K562 (cell line): ENCODE results near the gene ZNF284. TPM values are rescaled to one million over a fixed set of nuclear protein-coding genes. Genes with fewer than 3 reads are reported as not detected.
A peak's percentile ranks its signal among the peaks of the same experiment; 100 is the strongest.

Experiments
- EHMT2 ChIP-seq: fragments of 450-650 bp; IDR thresholded peaks from 2 replicates; pipeline ENCODE4 v1.6.1; 2018; ENCODE audit warnings: antibody characterized with exemption
- EWSR1 ChIP-seq: fragments of 450-650 bp; IDR thresholded peaks from 2 replicates; pipeline ENCODE4 v1.6.1; 2018; ENCODE audit warnings: borderline replicate concordance, mild to moderate bottlenecking, low read depth, moderate library complexity; ENCODE audit not compliant: partially characterized antibody
- HNRNPH1 ChIP-seq: fragments of 200-400 bp; formaldehyde crosslinking; optimal IDR thresholded peaks from 2 replicates; pipeline ENCODE3; 2017; ENCODE audit warnings: low read depth, mild to moderate bottlenecking, low read length, moderate library complexity
- HOXB6 ChIP-seq: fragments of 250-450 bp; sonication (Bioruptor Pico); IDR thresholded peaks from 2 replicates; pipeline ENCODE4 v1.5.1; 2022; ENCODE audit warnings: mild to moderate bottlenecking, borderline replicate concordance
- NRF1 ChIP-seq, 2 experiments: fragments of 450-650 bp; IDR thresholded peaks in 1 of 2; conservative IDR thresholded peaks in 1 of 2; 2 replicates each; pipeline ENCODE4 v1.6.1; 2014; ENCODE audit warnings: mild to moderate bottlenecking in 2 of 2
- PHF20 ChIP-seq: fragments of 450-650 bp; IDR thresholded peaks from 2 replicates; pipeline ENCODE4 v1.6.1; 2018; ENCODE audit not compliant: partially characterized antibody
- POLR2B ChIP-seq: fragments of 450-650 bp; IDR thresholded peaks from 2 replicates; pipeline ENCODE4 v1.6.1; 2018; ENCODE audit warnings: low read depth; ENCODE audit not compliant: partially characterized antibody
- POU5F1 ChIP-seq: fragments of 150-350 bp; IDR thresholded peaks from 2 replicates; pipeline ENCODE4 v1.6.1; 2014; ENCODE audit warnings: borderline replicate concordance, low read length, low read depth, mild to moderate bottlenecking; ENCODE audit not compliant: partially characterized antibody
- PRMT5 ChIP-seq: sonication (generic); formaldehyde crosslinking; IDR thresholded peaks from 2 replicates; pipeline ENCODE4 v1.5.0; 2020; ENCODE audit warnings: missing genetic modification reagents
- STAT5B ChIP-seq: fragments of 250-450 bp; sonication (Bioruptor Pico); IDR thresholded peaks from 2 replicates; pipeline ENCODE4 v1.8.0; 2021; ENCODE audit warnings: mild to moderate bottlenecking, inconsistent platforms
- TARDBP ChIP-seq: fragments of 450-650 bp; IDR thresholded peaks from 2 replicates; pipeline ENCODE4 v1.6.1; 2016
- TBP ChIP-seq: optimal IDR thresholded peaks from 2 replicates; pipeline ENCODE3; 2011; ENCODE audit warnings: low read depth, low read length, improper control_type of control experiment
- polyA plus RNA-seq, 8 experiments: library from polyadenylated mRNA; depleted of rRNA in 4 of 8; stranded (reverse) in 5 of 8; unstranded in 3 of 8; fragments of >200 nt; fragmentation: Nextera tagmentation in 2 of 8; fragmentation: Illumina TruSeq in 1 of 8; extraction: Ambion mirVana in 2 of 8; extraction: Trizol in 1 of 8; gene quantifications; 2 replicates each; pipeline versions ENCODE4 v1.2.1 to v1.2.3, GENCODE V29; 2011 to 2014; ENCODE audit warnings: inconsistent platforms in 1 of 8, missing spikeins in 1 of 8
- total RNA-seq, 7 experiments: library from RNA; depleted of rRNA in 6 of 7; stranded (reverse); fragments of >200 nt in 6 of 7; fragmentation: Illumina TruSeq in 2 of 7; extraction: Trizol in 2 of 7; gene quantifications; 2 replicates each; pipeline versions ENCODE4 v1.2.1 to v1.2.3, GENCODE V29; 2011 to 2021; ENCODE audit warnings: low replicate concordance in 1 of 7
- TF ChIP-seq, protein P1 (sequence below): fragments of 250-450 bp; sonication (Bioruptor Pico); IDR thresholded peaks from 2 replicates; pipeline ENCODE4 v1.4.0; 2020; ENCODE audit warnings: mild to moderate bottlenecking, moderate library complexity
- TF ChIP-seq, protein P2 (sequence below): fragments of 450-650 bp; formaldehyde crosslinking; conservative IDR thresholded peaks from 2 replicates; pipeline ENCODE4 v1.4.0; 2022; ENCODE audit warnings: mild to moderate bottlenecking, missing genetic modification characterization
- TF ChIP-seq, protein P3 (sequence below): fragments of 250-450 bp; sonication (Bioruptor Pico); IDR thresholded peaks from 2 replicates; pipeline ENCODE4 v1.4.0; 2020
- TF ChIP-seq, protein P4 (sequence below), 3 experiments: fragments of 200-800 bp in 1 of 3; sonication (Bioruptor generic) in 1 of 3; sonication (generic) in 1 of 3; formaldehyde crosslinking in 1 of 3; IDR thresholded peaks; 2 replicates each; pipeline versions ENCODE4 v1.6.1 to v1.8.0; 2016 to 2022; ENCODE audit warnings: mild to moderate bottlenecking in 2 of 3, missing compliant biosample characterization in 2 of 3, missing genetic modification characterization in 2 of 3, missing genetic modification reagents in 1 of 3

ZNF284 gene
- total and polyA plus RNA-seq, 9 of the 15 experiments (the other 6 are each of a cell fraction or from before 2014, with no cell fraction given) = 0.07 to 0.24 (median 0.20) TPM

DNA sequence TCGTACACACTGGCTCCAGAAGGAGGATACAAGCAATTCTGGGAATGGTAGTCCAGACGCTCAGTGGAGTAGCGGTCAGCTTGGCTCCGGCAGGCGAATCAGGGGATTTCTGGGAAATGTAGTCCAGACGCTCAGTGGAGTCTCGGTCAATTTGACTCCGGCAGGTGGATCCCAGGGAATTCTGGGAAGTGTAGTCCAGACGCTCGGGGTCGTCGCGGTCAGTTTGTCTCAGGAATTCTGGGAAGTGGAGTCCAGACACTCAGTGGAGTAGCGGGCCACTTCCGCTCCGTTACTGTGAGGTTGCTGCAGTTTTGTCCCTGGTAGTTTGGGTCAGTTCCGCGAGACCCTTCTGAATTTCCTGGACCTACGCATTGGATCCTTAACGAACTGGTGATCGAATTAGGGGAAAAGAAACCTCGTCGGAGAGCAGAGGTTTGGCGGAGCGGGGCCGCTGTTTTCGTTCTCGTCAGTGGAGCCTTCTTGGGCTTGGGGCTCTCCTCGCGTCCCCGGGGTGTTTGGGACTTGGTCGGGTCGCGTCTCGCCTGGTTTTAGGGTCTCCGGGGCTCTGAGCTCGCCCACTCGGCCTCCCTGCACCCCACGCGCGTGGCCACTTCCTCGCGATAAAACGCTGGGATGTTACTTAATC, 41.3 kb downstream of the ZNF284 start, which contains the start of gene ZNF225 (continued):
- TF ChIP-seq EWSR1 (no peak), HOXB6 (CRISPR knock-in tag) (no peak), POLR2B (peak; percentile 72), NRF1 (conservative IDR thresholded peaks at IDR 0.05 in 1 of 2, IDR thresholded peaks at IDR 0.05 in 1 of 2) (peak; percentile 69 to 76), TBP (peak; percentile 50), POU5F1 (peak; percentile 83), PHF20 (peak; percentile 51), TARDBP (no peak), PRMT5 (CRISPR knock-in tag) (no peak), STAT5B (CRISPR knock-in tag) (no peak), EHMT2 (no peak), HNRNPH1 (no peak)
- TF ChIP-seq, protein P1, sequence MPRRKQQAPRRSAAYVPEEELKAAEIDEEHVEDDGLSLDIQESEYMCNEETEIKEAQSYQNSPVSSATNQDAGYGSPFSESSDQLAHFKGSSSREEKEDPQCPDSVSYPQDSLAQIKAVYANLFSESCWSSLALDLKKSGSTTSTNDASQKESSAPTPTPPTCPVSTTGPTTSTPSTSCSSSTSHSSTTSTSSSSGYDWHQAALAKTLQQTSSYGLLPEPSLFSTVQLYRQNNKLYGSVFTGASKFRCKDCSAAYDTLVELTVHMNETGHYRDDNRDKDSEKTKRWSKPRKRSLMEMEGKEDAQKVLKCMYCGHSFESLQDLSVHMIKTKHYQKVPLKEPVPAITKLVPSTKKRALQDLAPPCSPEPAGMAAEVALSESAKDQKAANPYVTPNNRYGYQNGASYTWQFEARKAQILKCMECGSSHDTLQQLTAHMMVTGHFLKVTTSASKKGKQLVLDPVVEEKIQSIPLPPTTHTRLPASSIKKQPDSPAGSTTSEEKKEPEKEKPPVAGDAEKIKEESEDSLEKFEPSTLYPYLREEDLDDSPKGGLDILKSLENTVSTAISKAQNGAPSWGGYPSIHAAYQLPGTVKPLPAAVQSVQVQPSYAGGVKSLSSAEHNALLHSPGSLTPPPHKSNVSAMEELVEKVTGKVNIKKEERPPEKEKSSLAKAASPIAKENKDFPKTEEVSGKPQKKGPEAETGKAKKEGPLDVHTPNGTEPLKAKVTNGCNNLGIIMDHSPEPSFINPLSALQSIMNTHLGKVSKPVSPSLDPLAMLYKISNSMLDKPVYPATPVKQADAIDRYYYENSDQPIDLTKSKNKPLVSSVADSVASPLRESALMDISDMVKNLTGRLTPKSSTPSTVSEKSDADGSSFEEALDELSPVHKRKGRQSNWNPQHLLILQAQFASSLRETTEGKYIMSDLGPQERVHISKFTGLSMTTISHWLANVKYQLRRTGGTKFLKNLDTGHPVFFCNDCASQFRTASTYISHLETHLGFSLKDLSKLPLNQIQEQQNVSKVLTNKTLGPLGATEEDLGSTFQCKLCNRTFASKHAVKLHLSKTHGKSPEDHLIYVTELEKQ (CRISPR knock-in tag) = no peak
- TF ChIP-seq, protein P2, sequence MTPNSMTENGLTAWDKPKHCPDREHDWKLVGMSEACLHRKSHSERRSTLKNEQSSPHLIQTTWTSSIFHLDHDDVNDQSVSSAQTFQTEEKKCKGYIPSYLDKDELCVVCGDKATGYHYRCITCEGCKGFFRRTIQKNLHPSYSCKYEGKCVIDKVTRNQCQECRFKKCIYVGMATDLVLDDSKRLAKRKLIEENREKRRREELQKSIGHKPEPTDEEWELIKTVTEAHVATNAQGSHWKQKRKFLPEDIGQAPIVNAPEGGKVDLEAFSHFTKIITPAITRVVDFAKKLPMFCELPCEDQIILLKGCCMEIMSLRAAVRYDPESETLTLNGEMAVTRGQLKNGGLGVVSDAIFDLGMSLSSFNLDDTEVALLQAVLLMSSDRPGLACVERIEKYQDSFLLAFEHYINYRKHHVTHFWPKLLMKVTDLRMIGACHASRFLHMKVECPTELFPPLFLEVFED = no peak
- TF ChIP-seq, protein P3, sequence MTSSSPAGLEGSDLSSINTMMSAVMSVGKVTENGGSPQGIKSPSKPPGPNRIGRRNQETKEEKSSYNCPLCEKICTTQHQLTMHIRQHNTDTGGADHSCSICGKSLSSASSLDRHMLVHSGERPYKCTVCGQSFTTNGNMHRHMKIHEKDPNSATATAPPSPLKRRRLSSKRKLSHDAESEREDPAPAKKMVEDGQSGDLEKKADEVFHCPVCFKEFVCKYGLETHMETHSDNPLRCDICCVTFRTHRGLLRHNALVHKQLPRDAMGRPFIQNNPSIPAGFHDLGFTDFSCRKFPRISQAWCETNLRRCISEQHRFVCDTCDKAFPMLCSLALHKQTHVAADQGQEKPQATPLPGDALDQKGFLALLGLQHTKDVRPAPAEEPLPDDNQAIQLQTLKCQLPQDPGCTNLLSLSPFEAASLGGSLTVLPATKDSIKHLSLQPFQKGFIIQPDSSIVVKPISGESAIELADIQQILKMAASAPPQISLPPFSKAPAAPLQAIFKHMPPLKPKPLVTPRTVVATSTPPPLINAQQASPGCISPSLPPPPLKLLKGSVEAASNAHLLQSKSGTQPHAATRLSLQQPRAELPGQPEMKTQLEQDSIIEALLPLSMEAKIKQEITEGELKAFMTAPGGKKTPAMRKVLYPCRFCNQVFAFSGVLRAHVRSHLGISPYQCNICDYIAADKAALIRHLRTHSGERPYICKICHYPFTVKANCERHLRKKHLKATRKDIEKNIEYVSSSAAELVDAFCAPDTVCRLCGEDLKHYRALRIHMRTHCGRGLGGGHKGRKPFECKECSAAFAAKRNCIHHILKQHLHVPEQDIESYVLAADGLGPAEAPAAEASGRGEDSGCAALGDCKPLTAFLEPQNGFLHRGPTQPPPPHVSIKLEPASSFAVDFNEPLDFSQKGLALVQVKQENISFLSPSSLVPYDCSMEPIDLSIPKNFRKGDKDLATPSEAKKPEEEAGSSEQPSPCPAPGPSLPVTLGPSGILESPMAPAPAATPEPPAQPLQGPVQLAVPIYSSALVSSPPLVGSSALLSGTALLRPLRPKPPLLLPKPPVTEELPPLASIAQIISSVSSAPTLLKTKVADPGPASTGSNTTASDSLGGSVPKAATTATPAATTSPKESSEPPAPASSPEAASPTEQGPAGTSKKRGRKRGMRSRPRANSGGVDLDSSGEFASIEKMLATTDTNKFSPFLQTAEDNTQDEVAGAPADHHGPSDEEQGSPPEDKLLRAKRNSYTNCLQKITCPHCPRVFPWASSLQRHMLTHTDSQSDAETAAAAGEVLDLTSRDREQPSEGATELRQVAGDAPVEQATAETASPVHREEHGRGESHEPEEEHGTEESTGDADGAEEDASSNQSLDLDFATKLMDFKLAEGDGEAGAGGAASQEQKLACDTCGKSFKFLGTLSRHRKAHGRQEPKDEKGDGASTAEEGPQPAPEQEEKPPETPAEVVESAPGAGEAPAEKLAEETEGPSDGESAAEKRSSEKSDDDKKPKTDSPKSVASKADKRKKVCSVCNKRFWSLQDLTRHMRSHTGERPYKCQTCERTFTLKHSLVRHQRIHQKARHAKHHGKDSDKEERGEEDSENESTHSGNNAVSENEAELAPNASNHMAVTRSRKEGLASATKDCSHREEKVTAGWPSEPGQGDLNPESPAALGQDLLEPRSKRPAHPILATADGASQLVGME (CRISPR knock-in tag) = no peak
- TF ChIP-seq, protein P4, sequence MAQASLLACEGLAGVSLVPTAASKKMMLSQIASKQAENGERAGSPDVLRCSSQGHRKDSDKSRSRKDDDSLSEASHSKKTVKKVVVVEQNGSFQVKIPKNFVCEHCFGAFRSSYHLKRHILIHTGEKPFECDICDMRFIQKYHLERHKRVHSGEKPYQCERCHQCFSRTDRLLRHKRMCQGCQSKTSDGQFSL (CRISPR knock-in tag; IDR thresholded peaks at IDR 0.05) = no peak
- TF ChIP-seq, protein P4 (tag; IDR thresholded peaks at IDR 0.05) = no peak
